Caco-2 (cell line): ENCODE measurements around the gene WWOX. TPM values are rescaled to one million over a fixed set of nuclear protein-coding genes. Genes with fewer than 3 reads are reported as not detected.

Experiments
- BruUV-seq: library from RNA; stranded (reverse); fragments of 400-500 nt; replicated peaks from 2 replicates; lab custom pipeline; 2021; lab: Mats Ljungman, UMichigan
- CTCF ChIA-PET: fragments of 300-600 bp; sonication (Branson Sonifier 250); formaldehyde crosslinking; loops from one replicate; lab custom pipeline; 2022; ENCODE audit warnings: antibody characterized with exemption; lab: Charles Lee
- POLR2A ChIA-PET: fragments of 300-600 bp; sonication (Branson Sonifier 250); formaldehyde crosslinking; loops from one replicate; lab custom pipeline; 2022; ENCODE audit warnings: antibody characterized with exemption; lab: Charles Lee
- DNase-seq, 2 experiments: peaks; one replicate each; pipeline versions ENCODE4 v3.0.0 to v3.0.0-alpha.2; 2020 to 2022
- H3K27me3 ChIP-seq: replicated peaks from 2 replicates; pipeline ENCODE4 v1.6.0; 2011; ENCODE audit warnings: low read length; ENCODE audit not compliant: control insufficient read depth, insufficient read depth
- H3K36me3 ChIP-seq: 2 replicates; pipeline ENCODE4 v1.5.1; 2011; ENCODE audit warnings: low read length; ENCODE audit not compliant: control insufficient read depth, insufficient read depth
- H3K4me1 ChIP-seq: fragments of 250-450 bp; sonication (Bioruptor Pico); 2 replicates; pipeline ENCODE4 v1.5.1; 2020; ENCODE audit warnings: mild to moderate bottlenecking
- H3K4me3 ChIP-seq: 2 replicates; pipeline ENCODE4 v1.5.1; 2011; ENCODE audit warnings: low read depth, mild to moderate bottlenecking, control low read depth, low read length
- H3K9me3 ChIP-seq: fragments of 250-450 bp; sonication (Bioruptor Pico); 2 replicates; pipeline ENCODE4 v1.5.1; 2020; ENCODE audit warnings: mild to moderate bottlenecking, moderate library complexity
- H3K27ac Mint-ChIP-seq: one replicate; pipeline ENCODE4 v1.8.0; 2022; ENCODE audit warnings: mixed read lengths; ENCODE audit not compliant: unreplicated experiment
- H3K27me3 Mint-ChIP-seq: one replicate; pipeline ENCODE4 v1.8.0; 2022; ENCODE audit warnings: mixed read lengths; ENCODE audit not compliant: insufficient read depth, unreplicated experiment
- H3K36me3 Mint-ChIP-seq: one replicate; pipeline ENCODE4 v1.8.0; 2022; ENCODE audit warnings: mild to moderate bottlenecking, mixed read lengths; ENCODE audit not compliant: insufficient read depth, unreplicated experiment
- H3K4me1 Mint-ChIP-seq: one replicate; pipeline ENCODE4 v1.8.0; 2022; ENCODE audit warnings: low read depth, mixed read lengths; ENCODE audit not compliant: unreplicated experiment
- H3K4me3 Mint-ChIP-seq: one replicate; pipeline ENCODE4 v1.8.0; 2022; ENCODE audit warnings: mild to moderate bottlenecking, moderate library complexity, mixed read lengths; ENCODE audit not compliant: unreplicated experiment
- H3K9me3 Mint-ChIP-seq: one replicate; pipeline ENCODE4 v1.8.0; 2022; ENCODE audit warnings: mixed read lengths; ENCODE audit not compliant: unreplicated experiment
- intact Hi-C: fragments of 100-400 bp; cut with micrococcal nuclease; formaldehyde crosslinking; loops from one replicate; pipeline ENCODE4 v1.10.0; 2022; ENCODE audit not compliant: unreplicated experiment
- total RNA-seq: library from RNA; stranded (reverse); gene quantifications from 2 replicates; pipeline ENCODE4 v1.2.3, GENCODE V29; 2022
- TF ChIP-seq, protein P1 (sequence below), 2 experiments: fragments of 200-600 bp in 1 of 2; IDR thresholded peaks; 1 replicate in 1 of 2; 2 replicates in 1 of 2; pipeline versions ENCODE4 v1.5.1 to v1.8.0; 2011 to 2022; ENCODE audit warnings: antibody characterized with exemption in 1 of 2, control low read depth in 1 of 2, inconsistent platforms in 1 of 2, low read depth in 1 of 2, low read length in 1 of 2, mild to moderate bottlenecking in 1 of 2, moderate library complexity in 1 of 2; ENCODE audit not compliant: insufficient read depth in 1 of 2, severe bottlenecking in 1 of 2, unreplicated experiment in 1 of 2

Gene WWOX
- total RNA-seq, 1 experiment from 2014 or later, result 45.0 TPM

GRCh38 chr16:79191933-79192332 is 1092.5 kb downstream of the WWOX start:
- Mint-ChIP-seq H3K4me1 (no peaks in the 10 kb centered on the region), H3K9me3 (no peaks in the 10 kb centered on the region), H3K4me3 (no peak overlapping the region), H3K27me3 (peaks cover 5% of the 10 kb centered on the region), H3K27ac (no peak overlapping the region), H3K36me3 (no peaks in the 10 kb centered on the region)
- no TSS peak for BruUV-seq
- intact Hi-C loops, result no loop called here
- H3K36me3 ChIP-seq, result no peaks in the 10 kb centered on the region
- DNase-seq, result no peak
- ChIA-PET POLR2A (no interaction called here), CTCF (no interaction called here)
- no peak overlapping the region for H3K4me3 ChIP-seq
- H3K4me1 ChIP-seq, result no peaks in the 10 kb centered on the region
- H3K9me3 ChIP-seq, result no peaks in the 10 kb centered on the region
- TF ChIP-seq, protein P1, sequence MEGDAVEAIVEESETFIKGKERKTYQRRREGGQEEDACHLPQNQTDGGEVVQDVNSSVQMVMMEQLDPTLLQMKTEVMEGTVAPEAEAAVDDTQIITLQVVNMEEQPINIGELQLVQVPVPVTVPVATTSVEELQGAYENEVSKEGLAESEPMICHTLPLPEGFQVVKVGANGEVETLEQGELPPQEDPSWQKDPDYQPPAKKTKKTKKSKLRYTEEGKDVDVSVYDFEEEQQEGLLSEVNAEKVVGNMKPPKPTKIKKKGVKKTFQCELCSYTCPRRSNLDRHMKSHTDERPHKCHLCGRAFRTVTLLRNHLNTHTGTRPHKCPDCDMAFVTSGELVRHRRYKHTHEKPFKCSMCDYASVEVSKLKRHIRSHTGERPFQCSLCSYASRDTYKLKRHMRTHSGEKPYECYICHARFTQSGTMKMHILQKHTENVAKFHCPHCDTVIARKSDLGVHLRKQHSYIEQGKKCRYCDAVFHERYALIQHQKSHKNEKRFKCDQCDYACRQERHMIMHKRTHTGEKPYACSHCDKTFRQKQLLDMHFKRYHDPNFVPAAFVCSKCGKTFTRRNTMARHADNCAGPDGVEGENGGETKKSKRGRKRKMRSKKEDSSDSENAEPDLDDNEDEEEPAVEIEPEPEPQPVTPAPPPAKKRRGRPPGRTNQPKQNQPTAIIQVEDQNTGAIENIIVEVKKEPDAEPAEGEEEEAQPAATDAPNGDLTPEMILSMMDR (IDR thresholded peaks at IDR 0.05; ENCODE audit: insufficient read depth in 1 of 2, low read depth in 1 of 2, low read length in 1 of 2, severe bottlenecking in 1 of 2, unreplicated experiment in 1 of 2), result no peak
- no peaks in the 10 kb centered on the region for H3K27me3 ChIP-seq

GRCh38 chr16:79192904-79193303 is 1093.5 kb downstream of the WWOX start:
- intact Hi-C loops, result no loop called here

GRCh38 chr16:79194291-79194690 is 1094.8 kb downstream of the WWOX start:
- no peak for DNase-seq
- Mint-ChIP-seq H3K27me3 (peaks cover 5% of the 10 kb centered on the region), H3K4me3 (no peak overlapping the region), H3K27ac (no peak overlapping the region), H3K4me1 (no peaks in the 10 kb centered on the region), H3K9me3 (no peaks in the 10 kb centered on the region), H3K36me3 (no peaks in the 10 kb centered on the region)
- ChIA-PET CTCF (no interaction called here), POLR2A (no interaction called here)
- no peaks in the 10 kb centered on the region for H3K36me3 ChIP-seq
- intact Hi-C loops, result no loop called here
- no peaks in the 10 kb centered on the region for H3K9me3 ChIP-seq
- TF ChIP-seq, protein P1 (IDR thresholded peaks at IDR 0.05; ENCODE audit: insufficient read depth in 1 of 2, low read depth in 1 of 2, low read length in 1 of 2, severe bottlenecking in 1 of 2, unreplicated experiment in 1 of 2), result no peak
- H3K27me3 ChIP-seq, result no peaks in the 10 kb centered on the region
- no TSS peak for BruUV-seq
- H3K4me3 ChIP-seq, result no peak overlapping the region
- no peaks in the 10 kb centered on the region for H3K4me1 ChIP-seq

More at GRCh38 chr16:79192904-79193303, 1093.5 kb downstream of the WWOX start:
- Histone ChIP-seq H3K9me3 (no peaks in the 10 kb centered on the region), H3K4me3 (no peak overlapping the region), H3K4me1 (no peaks in the 10 kb centered on the region), H3K27me3 (no peaks in the 10 kb centered on the region), H3K36me3 (no peaks in the 10 kb centered on the region)
- no peak for DNase-seq
- Mint-ChIP-seq H3K36me3 (no peaks in the 10 kb centered on the region), H3K4me3 (no peak overlapping the region), H3K27ac (no peak overlapping the region), H3K4me1 (no peaks in the 10 kb centered on the region), H3K9me3 (no peaks in the 10 kb centered on the region), H3K27me3 (peaks cover 5% of the 10 kb centered on the region)
- CTCF ChIA-PET, result no interaction called here
- BruUV-seq, result no TSS peak
- TF ChIP-seq, protein P1 (IDR thresholded peaks at IDR 0.05; ENCODE audit: insufficient read depth in 1 of 2, low read depth in 1 of 2, low read length in 1 of 2, severe bottlenecking in 1 of 2, unreplicated experiment in 1 of 2), result no peak
- POLR2A ChIA-PET, result no interaction called here
